ENCODE results near the gene PTPRCAP. TPM values are rescaled to one million over a fixed set of nuclear protein-coding genes. Genes with fewer than 3 reads are reported as not detected.

PTPRCAP gene
- total RNA-seq, 1 experiment from 2014 or later = 1.3 TPM

DNA sequence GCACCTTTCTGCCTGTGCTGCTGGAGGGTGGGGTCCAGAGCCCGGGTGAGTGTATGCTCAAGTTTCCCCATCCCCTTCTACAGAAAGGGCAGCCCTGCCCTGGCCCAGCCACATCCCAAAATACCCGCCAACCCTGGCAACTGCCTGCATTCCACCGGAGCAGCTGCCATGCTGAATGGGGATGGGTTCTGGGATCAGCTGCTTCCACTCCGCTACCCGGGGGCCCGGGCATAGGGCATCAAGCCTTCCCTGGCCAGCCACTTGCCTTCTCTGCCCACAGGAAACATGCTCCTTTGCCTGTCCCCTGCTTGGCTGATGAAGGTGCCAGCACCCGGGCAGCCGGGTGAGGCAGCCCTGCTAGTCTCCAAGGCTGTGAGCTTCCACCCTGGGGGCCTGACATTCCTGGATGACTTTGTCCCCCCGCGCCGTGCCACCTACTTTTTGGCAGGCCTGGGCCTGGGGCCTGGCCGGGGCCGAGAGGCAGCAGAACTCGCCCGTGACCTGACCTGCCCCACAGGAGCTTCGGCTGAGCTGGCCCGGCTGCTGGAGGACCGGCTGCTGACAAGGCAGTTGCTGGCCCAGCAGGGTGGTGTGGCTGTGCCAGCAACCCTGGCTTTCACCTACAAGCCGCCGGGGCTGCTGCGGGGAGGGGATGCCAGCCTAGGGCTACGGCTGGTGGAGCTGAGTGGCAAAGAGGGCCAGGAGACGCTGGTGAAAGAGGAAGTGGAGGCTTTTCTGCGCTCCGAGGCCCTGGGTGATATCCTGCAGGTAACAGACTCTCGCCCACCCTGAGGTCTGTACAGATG, 18.8 kb downstream of the PTPRCAP start:
- Mint-ChIP-seq H3K36me3 (ENCODE audit: insufficient read depth, unreplicated experiment) (peaks cover 29% of the 10 kb centered on the region), H3K9me3 (ENCODE audit: low read depth, unreplicated experiment) (no peaks in the 10 kb centered on the region), H3K27me3 (ENCODE audit: unreplicated experiment) (peaks cover 26% of the 10 kb centered on the region), H3K27ac (ENCODE audit: unreplicated experiment) (no peak overlapping the region), H3K4me3 (ENCODE audit: low read depth, unreplicated experiment) (no peak overlapping the region), H3K4me1 (ENCODE audit: low read depth, unreplicated experiment) (peaks cover 26% of the 10 kb centered on the region)
- CTCF ChIA-PET = interaction anchor here (0.5 kb wide), 1 partner anchor 42 kb away, joined by 4 read pairs; no protein-coding TSS in a partner anchor
- intact Hi-C loops (cut with micrococcal nuclease; ENCODE audit: unreplicated experiment) = no loop called here
- BruUV-seq (replicated peaks) = no TSS peak
- TF ChIP-seq, protein P1, sequence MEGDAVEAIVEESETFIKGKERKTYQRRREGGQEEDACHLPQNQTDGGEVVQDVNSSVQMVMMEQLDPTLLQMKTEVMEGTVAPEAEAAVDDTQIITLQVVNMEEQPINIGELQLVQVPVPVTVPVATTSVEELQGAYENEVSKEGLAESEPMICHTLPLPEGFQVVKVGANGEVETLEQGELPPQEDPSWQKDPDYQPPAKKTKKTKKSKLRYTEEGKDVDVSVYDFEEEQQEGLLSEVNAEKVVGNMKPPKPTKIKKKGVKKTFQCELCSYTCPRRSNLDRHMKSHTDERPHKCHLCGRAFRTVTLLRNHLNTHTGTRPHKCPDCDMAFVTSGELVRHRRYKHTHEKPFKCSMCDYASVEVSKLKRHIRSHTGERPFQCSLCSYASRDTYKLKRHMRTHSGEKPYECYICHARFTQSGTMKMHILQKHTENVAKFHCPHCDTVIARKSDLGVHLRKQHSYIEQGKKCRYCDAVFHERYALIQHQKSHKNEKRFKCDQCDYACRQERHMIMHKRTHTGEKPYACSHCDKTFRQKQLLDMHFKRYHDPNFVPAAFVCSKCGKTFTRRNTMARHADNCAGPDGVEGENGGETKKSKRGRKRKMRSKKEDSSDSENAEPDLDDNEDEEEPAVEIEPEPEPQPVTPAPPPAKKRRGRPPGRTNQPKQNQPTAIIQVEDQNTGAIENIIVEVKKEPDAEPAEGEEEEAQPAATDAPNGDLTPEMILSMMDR (IDR thresholded peaks at IDR 0.05; ENCODE audit: unreplicated experiment) = no peak
- no peak for DNase-seq

DNA sequence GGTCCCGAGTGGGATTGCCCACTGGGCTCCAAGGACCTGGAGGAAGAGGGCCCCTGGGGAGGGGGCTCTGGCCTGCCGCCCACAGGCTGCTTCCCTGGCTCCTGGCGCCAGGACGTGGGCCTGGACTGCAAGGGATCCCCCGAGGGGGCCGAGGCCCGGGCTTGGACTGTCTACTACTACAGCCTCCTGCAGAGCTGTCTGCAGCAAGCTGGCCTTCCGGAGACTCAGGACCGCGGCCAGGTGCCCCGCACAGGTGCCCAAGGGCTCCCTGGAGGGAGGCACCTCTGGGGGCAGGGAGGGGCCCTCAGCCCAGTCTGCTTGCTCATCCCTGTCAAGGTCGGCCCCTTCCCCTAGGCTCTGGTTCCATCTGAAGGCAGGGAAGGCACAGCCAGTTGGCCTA, 20.1 kb downstream of the PTPRCAP start:
- peaks cover 17% of the 10 kb centered on the region for H3K4me1 Mint-ChIP-seq (ENCODE audit: low read depth, unreplicated experiment)
- peaks cover 21% of the 10 kb centered on the region for H3K36me3 Mint-ChIP-seq (ENCODE audit: insufficient read depth, unreplicated experiment)
- TF ChIP-seq, protein P1 (IDR thresholded peaks at IDR 0.05; ENCODE audit: unreplicated experiment) = no peak
- no peak overlapping the region for H3K27ac Mint-ChIP-seq (ENCODE audit: unreplicated experiment)
- peaks cover 39% of the 10 kb centered on the region for H3K27me3 Mint-ChIP-seq (ENCODE audit: unreplicated experiment)
- no peak for DNase-seq
- H3K4me3 Mint-ChIP-seq (ENCODE audit: low read depth, unreplicated experiment) = no peak overlapping the region
- no TSS peak for BruUV-seq (replicated peaks)
- intact Hi-C loops (cut with micrococcal nuclease; ENCODE audit: unreplicated experiment) = no loop called here
- CTCF ChIA-PET = interaction anchor here (0.6 kb wide), 1 partner anchor 44 kb away, joined by 4 read pairs; no protein-coding TSS in a partner anchor
- H3K9me3 Mint-ChIP-seq (ENCODE audit: low read depth, unreplicated experiment) = no peaks in the 10 kb centered on the region

DNA sequence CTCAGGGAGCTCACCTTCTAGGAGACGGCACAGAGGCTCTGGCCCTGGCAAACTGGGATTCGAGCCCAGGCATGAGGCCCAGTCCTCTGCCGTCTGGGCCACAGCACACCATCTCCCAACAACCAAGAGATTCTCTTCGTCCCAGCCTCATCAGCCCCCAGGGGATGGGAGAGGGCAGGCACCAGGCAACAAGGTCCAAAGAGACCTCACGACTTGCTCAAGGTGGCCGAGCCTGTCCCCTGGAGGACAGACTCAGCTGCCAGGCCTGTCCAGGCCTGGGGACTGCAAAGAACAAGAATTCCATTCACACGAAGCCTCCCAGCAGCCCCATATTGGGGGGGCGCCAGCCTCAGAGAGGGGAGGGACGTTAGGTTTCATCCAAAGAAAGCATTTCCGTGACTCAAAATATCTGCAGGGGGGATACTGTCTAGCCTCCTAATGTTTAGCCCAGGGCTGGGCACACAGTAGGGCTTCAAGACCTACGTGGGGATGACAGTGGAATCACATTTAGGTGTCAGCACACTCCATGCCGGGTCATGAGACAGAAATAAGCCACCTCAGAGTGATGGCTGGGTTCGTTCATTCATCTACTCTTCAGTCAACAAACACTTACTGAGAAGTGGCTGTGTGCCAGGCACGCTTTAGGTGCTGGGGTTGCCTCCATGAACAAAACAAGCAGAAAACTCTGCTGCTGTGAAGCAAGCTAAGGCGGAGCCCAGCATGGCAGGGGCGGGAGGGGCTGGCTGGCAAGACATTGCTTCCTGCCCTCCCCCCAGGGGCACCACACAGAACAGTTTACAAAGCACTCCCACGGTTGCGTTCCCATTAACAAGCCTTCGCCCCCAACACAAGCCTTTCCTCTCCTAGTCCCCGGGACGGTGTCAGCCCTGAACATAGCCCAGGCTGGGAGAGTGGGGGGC, 20.8 kb downstream of the PTPRCAP start:
- peaks cover 46% of the 10 kb centered on the region for H3K27me3 Mint-ChIP-seq (ENCODE audit: unreplicated experiment)
- DNase-seq = no peak
- no TSS peak for BruUV-seq (replicated peaks)
- intact Hi-C loops (cut with micrococcal nuclease; ENCODE audit: unreplicated experiment) = no loop called here
- H3K36me3 Mint-ChIP-seq (ENCODE audit: insufficient read depth, unreplicated experiment) = peaks cover 21% of the 10 kb centered on the region
- TF ChIP-seq, protein P1 (IDR thresholded peaks at IDR 0.05; ENCODE audit: unreplicated experiment) = no peak
- peaks cover 16% of the 10 kb centered on the region for H3K4me1 Mint-ChIP-seq (ENCODE audit: low read depth, unreplicated experiment)
- CTCF ChIA-PET = interaction anchor here (0.6 kb wide), 1 partner anchor 44 kb away, joined by 4 read pairs; no protein-coding TSS in a partner anchor
- no peak overlapping the region for H3K27ac Mint-ChIP-seq (ENCODE audit: unreplicated experiment)
- no peak overlapping the region for H3K4me3 Mint-ChIP-seq (ENCODE audit: low read depth, unreplicated experiment)
- no peaks in the 10 kb centered on the region for H3K9me3 Mint-ChIP-seq (ENCODE audit: low read depth, unreplicated experiment)

DNA sequence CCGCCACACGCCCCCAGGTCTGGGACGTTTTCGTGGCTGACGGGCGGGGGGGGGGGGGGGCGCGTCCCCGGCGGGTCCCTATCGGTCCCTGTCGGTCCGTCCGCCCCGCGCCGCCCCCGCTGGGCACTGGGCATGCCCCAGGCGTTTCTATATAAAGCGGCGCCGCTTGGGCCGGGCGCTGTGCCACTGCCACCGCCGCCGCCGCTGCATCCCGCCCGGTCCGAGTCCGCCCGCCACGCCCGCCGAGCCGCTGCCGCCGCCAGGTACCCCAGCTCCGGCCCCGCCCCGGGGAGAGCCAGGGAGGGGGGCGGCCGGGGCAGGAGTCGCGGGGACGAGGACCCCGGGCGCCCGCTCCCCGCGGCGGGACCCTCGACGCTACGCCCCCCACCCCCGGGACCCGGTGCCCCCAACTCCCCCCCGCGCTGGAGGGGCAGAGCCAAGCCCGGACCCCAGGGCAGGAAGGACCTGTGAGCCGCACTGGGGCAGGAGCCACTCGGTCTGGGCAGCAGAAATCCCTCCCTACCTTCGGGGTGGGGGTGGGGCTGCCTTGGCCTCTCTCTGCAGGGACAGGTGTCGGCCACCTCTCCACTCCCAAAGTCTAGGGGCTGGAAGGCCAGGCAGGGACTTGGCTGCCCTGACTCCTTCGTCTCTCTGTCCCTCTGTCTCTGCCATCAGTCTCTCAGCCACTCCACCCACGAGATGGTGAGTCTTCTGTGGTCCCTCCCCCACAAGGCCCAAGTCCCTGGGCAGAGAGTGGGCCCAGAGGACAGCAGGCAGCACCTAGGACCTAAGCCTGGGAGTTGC, 21.8 kb downstream of the PTPRCAP start, which contains the start of gene CARNS1:
CARNS1 (plus strand) TSS at position 178 of the 804 bp plus-strand sequence; CDS start at position 700, 522 bp downstream.
- TF ChIP-seq, protein P1 (IDR thresholded peaks at IDR 0.05; ENCODE audit: unreplicated experiment) = no peak
- DNase-seq = no peak
- Mint-ChIP-seq H3K27ac (ENCODE audit: unreplicated experiment) (no peak within 1 kb of the TSS), H3K36me3 (ENCODE audit: insufficient read depth, unreplicated experiment) (peaks cover 13% of the 10 kb centered on the region), H3K27me3 (ENCODE audit: unreplicated experiment) (peaks cover 56% of the 10 kb centered on the region), H3K4me3 (ENCODE audit: low read depth, unreplicated experiment) (peak within 1 kb of the TSS; percentile 40), H3K9me3 (ENCODE audit: low read depth, unreplicated experiment) (no peaks in the 10 kb centered on the region), H3K4me1 (ENCODE audit: low read depth, unreplicated experiment) (peaks cover 8% of the 10 kb centered on the region)
- no TSS peak for BruUV-seq (replicated peaks)
- CTCF ChIA-PET = no interaction called here
- intact Hi-C loops (cut with micrococcal nuclease; ENCODE audit: unreplicated experiment) = no loop called here

Data from Calu3 (cell line).